Middle frontal gyrus (tissue), 1 donor: Measurements from ENCODE around the gene LRRC1.

Experiments used
- DNase-seq: peaks from one replicate; pipeline ENCODE4 v3.0.0-alpha.2; 2015; ENCODE audit warnings: low spot score; ENCODE audit errors: extremely low spot score

The LRRC1 gene

DNA sequence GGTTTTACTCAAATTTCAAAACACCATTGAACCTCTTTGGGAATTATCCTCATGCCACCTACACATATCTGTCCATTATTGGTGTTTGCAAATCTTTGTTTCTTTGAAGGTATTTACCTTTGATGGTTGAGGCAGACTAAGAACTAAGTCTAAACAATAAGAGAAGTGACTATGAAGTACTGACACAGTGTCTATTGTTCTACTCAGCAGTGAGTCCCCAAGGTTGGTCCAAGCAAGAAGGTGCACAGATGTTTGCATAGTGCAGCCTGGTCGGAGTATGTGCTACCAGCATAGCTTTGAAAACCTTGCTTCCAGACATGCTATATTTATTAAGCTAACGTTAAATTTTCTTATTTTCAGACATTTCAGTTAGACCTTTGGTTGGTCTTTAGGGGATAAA lies 19.5 kb downstream of the LRRC1 start:
- DNase-seq, result no peak

DNA sequence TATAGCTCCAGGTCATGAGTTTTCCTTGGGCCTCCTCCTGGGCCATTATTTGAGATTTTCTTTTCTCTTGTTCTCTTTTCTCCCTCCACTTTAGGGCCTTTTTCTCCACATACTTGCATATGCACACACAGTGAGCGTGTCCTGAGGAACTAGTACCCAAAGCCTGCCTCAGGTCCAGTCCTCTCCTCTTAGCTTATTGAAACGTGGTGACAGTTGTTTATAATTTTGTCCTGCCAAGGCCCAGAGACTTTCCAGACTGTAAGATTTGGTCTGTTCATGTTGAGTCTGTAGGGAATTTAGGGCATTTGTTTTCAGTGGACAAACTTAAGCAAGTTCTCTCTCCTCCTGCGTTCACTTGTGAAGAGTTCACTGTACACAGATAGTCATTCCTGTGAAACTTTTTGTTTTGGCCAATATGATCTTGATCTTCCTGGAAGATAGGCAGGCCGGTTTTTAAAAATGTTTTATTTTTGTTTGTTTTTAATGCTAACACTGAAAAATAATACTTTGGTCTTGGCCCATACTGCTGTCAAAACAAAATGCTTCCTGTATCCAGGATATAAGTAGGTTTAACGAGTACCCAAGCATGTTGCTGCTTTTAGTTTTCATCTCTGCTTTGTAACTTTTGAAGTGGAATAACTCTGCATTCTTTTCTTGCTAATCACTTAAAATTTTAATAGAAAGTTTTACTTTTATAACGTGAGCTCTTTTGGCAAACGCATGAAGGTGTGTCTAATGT lies 20.7 kb downstream of the LRRC1 start:
- no peak for DNase-seq

DNA sequence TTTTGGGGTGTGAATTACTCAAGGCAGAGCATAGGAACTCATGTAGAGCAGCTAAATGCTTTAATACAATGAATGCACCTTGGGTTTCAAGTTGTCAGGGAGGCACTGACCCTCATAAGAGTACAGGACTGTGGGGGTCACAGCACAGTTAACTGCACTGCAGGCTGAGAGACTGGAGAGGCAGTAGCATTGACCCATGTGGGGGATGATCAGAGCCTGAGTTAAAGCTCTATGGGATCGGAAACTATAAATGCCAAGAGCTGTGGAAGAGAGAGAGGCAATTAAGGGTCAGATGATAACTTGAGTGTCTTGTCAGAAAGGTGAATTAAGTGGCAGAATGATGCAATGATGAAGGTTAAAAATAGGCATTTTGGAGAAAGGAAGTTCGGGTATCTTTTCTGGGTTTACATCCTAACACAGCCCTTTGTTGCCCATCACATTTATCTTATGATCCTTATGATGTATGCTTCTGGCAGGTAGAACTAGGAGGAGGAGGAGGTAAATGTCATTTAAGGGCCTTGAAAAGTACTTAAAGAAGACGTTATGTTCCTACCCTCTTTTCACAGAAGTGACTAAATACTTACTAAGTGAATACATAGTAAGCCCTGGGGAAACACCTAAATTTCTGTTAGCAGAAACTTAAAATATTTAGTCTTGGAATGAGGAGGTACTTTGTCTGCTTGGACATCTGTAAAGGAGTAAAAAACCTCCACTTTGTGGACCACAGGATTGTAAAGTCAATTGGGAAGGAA lies 24.2 kb downstream of the LRRC1 start:
- no peak for DNase-seq

DNA sequence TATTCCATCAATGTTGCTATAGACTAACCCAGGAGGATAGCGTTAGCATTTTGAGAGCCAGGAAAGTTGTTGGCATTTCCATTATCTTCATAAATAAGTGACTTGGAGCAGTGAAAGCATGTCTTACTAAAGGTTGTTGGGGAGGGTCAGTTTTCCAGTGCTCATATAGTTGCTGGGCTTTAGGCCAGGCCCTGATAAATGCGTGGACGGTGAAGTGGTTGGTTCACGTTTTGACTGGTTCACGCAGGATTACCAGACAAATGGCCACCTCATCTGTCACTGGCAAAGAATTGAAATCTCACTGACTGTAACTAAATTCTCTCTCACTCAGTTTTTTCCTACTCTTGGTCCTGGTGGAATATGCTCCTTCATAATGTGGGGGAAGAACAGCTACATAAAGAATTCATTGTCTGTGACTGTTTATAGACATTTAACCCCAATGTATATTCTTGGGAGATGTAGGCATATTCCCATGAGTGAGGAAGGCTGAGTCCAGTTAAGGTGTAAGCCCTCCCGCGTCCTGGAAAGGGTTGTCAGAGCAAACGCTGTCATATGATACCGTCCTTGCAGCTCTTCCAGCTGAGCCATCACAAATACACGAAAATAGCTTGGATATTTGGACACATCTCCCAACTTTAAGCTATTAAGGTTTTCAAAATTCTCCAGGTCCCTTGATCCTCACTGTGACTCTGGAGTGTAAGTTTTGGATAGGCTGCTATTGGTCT lies 27.8 kb downstream of the LRRC1 start:
- DNase-seq, result no peak

DNA sequence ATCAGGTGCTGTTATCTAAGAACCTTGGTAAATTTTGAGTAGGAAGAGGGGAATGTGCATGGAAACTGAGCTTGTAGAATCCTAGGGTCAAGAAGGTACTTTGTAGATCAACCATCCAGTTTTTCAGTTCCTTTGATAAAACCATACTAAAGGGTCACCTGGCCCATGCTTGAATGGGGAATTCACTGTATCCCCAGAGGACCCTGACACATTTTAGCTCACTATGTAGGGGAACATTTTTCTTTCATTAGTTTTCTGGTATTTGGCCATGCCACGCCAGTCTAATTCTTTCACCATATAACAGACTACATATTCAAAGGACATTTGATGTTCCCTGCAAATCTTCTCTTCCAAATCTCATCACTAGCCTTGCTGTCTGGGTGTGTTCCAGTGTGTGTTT lies 29.9 kb downstream of the LRRC1 start:
- DNase-seq, result no peak

DNA sequence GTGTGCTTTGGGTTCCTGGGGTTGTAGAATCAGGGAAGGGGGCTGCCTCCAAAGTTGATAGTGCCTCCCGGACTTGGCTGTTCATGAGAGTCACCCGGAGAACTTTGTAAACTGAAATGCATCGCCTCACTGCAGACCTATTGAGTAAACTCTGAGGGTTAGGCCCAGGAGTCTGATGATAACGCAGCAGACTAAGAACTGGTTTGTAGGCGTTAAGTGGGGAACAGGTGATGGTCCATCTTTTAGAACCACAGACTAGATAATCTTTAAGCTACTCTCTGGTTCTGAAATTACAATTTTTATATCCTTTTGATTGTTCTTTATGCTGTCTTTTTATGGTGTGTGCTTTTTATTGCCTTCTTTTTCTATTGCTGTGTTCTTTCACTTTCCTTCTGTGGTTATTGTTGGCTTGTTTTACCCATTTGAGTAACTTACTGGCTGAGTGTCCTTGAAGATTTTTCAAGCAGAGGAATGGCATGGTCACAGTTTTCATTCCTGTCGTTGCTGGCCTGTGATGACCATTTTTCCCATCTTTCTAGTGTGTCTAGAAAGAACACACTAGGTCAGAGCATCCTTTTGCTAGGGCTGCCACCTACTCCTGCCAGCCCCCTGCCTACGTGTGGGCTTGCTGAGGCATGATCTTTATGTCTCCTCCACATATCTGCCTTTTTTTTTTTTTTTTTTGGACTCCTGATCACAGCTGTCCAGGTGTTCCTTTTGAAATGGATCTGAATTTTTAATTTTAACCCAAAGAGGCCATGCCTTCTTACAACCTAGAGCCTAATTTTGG lies 30.9 kb downstream of the LRRC1 start:
- no peak for DNase-seq

DNA sequence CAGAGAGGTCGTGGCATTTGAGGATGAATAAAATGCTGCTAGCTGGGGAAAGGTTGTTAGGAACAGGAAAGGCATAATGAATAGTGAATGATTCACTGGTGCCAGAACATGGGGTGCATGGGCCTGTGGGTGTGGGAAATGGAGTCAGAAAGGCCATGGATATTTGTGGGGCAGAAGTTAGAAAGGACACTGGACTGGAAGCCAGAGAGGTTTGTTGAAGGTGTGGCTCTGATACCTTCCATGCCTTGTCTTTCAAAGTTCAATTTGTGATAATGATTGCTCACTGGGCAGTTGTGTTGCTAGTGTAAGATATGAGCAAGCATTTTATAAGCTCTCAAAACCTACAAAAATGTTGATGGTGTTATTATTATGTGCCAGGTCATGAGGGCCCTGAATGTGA lies 32.7 kb downstream of the LRRC1 start:
- no peak for DNase-seq

DNA sequence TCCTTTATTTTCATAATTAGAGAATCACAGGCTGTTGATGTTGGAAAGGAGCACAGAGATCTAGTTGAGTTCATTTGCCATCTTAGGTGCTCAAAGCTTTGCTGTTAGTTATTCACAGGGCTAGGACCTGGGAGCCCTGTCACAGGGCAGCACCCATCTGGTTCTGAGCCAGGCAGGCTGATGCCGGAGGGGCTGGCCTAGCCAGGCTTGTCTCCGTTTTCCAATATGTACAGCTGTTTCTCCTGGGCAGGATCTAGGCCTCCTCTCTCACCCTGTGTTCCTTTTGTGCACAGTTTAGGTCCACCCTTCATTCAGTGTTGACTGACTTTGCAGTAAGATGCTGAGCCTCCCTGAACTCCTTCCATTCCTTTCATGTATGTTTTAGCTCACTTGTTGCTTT lies 33.4 kb downstream of the LRRC1 start:
- no peak for DNase-seq

DNA sequence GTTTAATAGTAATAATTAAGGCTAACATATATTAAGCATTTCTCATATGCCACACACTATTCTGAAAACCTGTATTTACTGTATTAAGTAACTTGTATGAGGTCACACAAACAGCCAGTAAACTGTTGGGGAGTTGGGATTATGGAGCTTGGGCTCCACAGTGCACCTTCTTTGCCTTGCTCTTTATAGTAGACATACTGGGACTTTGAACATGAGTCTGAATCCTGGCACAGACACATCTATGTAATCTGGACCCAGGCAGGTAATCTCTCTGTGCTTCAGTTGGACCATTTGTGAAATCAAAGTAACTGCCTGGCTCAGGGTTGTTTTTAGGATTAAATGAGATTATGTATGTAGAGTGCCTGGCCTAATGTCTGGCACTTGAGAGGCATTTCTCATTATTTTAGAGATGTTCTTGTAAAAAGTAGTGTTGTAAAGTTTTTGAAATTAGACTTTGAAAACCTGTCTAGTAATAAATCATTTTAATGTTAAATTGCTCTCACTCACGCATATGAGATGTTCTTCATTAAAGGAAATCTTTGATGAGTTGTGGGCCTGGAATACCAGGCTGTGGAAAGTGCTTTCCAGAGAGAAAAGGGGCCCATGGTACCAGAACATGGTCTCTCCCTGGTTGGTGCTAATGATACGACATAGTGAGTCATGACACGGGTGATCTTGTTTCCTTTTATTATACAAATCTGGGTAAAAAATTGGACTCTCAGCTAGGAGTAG lies 34.3 kb downstream of the LRRC1 start:
- DNase-seq, result no peak

DNA sequence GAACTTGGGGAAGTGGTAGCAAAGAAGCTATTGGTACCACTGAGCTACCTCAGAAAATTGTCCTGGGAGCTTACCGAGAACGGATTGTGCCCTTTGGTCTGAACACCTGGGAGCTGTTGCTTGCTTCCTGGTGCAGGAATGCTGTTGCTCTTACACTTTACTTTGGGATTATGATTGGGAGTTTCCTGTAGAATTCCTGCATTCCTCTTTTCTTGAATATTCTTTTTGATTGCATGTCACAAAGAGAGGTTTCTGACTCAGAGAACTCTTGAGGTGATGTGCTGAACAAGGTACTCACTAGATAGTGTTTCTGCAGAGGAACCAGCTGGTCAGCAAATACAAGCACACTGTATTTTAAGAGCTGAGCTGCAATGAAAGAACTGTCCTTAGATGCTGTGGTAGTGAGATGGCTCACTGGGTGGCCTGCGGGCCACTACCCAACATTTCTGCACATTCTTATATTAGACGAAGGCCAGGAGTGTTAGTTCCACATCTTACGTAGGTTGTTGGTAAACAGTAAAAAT lies 35.0 kb downstream of the LRRC1 start:
- no peak for DNase-seq

DNA sequence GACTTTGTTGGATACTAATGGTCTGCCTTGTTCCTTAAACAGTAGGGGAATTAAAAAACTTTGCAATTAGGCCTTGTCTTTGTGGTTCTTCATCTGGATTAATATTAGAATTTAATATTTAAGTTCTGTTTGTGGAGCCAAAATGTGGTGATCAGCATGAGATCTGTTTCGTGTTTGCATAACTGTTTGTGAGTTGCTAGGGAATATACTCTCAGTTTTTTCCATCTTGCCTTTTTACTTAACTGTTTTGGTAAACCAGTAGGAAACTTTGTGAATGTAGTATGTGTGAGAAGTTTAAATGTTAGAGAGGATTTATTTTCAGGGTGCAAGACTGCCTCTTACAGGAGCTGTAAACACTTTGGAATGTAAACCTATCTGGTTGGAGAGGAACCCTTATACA lies 35.6 kb downstream of the LRRC1 start:
- no peak for DNase-seq

DNA sequence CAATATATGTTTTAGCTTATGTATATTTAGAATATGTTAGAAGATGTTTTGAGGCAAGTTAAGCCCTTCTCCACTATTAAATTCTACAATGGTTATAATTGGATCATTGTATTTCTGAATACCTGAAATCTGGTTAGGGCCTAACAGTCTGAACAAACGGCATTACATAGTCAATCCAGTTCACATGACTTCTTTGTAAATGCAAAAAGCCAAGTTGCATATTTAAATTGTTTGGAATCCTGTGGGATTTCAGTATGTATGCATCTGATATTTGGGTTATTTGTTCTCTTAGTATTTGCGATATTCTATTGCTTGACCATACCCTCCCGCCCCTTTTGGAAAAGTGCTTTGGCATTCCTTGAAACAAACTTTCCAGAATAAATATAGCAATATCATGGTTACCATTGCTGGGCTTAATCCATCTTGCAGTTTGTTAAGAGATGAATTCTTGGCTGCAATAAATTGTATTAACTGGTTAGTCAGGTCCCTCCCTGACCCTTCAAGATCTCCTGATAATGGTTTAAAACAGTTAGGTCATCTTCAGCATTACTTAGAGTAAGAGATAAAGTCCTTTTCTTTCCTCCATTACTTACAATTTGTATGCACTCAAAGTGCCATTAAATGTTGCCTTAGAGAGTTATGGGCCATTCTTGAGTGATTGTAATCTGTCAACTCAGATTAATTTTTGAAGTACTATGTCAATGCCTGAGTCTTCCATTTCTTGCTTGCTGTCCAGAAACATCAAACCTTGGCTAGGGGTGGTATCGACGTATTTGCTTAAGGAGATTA lies 36.5 kb downstream of the LRRC1 start:
- no peak for DNase-seq

DNA sequence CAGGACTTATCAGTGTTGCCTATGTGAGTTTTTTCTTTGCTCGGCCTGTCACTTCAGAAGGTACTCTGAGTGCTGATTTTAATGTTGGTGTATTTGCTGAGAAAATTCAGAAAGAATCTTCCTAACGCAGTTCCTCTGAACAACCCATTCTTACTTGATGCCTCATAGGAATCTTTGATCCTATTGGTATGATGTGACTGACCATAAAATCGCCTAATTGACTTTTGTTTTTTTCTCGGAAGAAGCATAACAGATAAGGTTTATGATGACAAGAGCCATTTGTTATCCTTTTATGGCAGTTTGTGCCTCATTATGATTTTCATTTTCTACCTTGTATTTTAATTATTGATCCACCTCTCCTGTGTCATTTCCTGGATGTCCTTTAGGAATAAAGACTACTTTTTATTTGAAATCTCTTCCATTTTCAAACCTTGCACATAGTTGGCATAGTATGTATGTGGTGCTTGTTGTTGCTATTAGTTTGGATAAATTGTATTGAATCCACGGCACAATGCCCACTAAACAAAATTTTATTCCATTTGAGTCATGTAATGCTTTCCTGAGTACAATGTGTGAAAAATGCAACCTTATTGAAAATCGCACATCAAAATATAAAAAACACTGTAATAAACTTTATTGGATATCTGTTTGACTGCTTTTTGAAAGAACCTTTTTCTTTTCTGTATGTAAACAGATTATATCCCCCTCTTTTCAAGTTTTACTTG lies 37.3 kb downstream of the LRRC1 start:
- DNase-seq, result no peak

DNA sequence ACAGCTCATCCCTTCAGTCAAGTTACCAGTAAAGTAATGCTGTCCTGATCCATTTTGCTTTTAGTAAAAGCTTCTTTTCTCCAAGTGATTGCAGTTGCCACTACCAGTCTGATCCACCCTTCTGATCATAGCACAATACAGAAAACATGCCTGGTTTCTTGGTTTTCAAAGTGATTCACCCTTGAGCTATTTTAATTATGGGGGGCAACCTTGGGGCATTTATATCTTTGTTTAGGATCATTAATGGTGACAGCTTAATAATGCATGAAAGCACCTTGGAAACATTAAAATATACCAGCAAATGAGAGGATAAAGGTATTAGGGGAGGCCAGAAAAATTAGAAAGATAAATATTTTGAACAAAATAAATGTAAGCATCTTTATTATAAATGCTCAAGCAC lies 38.4 kb downstream of the LRRC1 start:
- no peak for DNase-seq

DNA sequence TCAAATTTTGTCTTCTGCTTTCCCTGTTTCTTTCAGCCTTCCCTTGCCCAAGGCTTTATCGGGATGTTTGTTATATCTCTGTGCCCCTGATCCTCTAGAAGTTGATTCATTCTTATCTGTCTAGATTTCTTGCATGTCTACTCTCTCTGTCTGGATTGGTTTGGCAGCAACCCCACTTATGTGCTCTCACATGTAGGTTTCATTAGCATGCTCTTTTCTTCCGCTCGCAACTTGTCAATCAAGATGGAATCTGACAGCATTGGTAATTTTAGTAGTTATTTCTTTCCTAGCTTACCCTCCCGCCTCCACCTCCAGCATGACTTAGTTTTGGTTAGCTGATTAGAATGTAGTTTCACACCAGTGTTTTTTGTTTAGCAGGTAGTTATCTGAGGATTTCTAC lies 39.3 kb downstream of the LRRC1 start:
- no peak for DNase-seq

DNA sequence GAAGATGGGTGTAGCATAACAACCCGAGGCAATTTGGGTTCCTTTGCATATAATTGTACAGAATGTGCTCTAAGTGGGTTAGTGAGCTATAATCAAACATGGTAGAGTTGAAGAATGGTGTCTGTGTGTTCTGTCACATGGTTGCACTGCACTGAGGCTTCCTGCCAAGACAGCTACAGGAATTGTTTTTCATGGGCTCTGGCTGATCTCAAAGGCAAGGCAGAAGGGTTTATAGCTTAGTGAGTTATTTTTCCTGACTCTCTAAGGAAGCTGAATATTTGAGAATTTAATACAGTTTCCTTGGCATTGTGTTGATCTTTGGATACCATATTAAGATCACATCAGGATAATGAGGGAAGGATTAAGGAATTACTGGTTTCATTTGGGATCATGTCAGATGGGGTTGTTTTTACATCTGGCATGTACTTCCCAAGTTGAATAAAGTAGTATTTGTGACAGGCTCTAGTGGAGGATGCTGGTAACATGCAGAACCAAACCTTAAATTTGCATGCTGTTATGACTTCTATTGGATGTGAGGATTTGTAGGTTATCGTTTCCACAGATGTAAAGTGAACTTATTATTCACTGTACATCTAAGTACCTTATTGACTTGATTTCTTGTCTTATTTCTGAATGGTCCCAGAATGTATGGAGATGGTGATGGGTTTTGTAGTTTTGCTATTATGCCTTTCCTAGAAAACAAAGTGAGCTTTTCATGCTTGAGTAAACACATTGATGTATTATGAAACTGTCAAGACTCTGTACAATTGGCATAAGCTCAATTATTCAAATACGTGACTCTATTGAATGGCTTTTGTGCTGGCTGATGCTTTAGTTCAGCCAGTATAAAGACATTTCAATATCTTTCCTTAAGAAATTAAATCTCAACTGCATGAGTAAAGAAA lies 43.3 kb downstream of the LRRC1 start:
- no peak for DNase-seq

DNA sequence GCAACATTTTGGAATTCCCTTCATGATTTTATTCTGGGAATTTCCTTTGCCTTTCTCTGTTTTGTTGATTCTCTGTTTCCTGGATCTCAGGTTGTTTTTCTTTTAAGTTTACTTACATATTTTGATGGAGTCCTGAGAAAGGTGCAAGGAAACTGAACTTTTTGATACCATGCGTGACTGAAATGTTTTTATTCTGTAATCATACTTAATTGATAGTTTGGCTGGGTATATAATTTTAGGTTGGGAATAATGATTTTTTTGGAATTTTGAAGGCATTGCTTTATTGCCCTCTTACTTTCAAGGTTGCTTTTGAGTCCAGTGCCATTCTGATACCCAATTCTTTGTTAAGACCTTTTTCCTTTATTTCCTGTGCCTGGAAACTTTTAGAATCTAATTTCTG lies 45.2 kb downstream of the LRRC1 start:
- no peak for DNase-seq
